GM12878 (cell line): ENCODE measurements around the gene NDUFA12. TPM values are rescaled to one million over a fixed set of nuclear protein-coding genes. Genes with fewer than 3 reads are reported as not detected.

ENCODE experiments used
- ATAC-seq: fragments of 200-7000 bp; cut with Tn5 transposase; 3 replicates; pipeline ENCODE4 v1.9.1; 2020; ENCODE audit warnings: mild to moderate bottlenecking, moderate library complexity
- BruUV-seq: library from RNA; stranded (reverse); fragments of 400-500 nt; replicated peaks from 2 replicates; lab custom pipeline; 2021; lab: Mats Ljungman, UMichigan
- CTCF ChIA-PET: fragments of 300-600 bp; sonication (Branson Sonifier 250); formaldehyde crosslinking; extraction: SDS; loops from one replicate; lab custom pipeline; 2021; ENCODE audit warnings: inconsistent platforms; lab: Yijun Ruan, JAX
- POLR2A ChIA-PET: fragments of 350-600 bp; formaldehyde crosslinking; extraction: SDS; loops from one replicate; lab custom pipeline; 2021; ENCODE audit warnings: inconsistent platforms; lab: Charles Lee
- RAD21 ChIA-PET: fragments of 300-600 bp; sonication (Branson Sonifier 250); formaldehyde crosslinking; loops from one replicate; lab custom pipeline; 2023; ENCODE audit warnings: antibody characterized with exemption; ENCODE audit not compliant: unreplicated experiment; lab: Charles Lee
- SMC1A ChIA-PET: fragments of 300-600 bp; sonication (Branson Sonifier 250); formaldehyde crosslinking; loops from one replicate; lab custom pipeline; 2023; ENCODE audit not compliant: unreplicated experiment, uncharacterized antibody; lab: Charles Lee
- DNase-seq: peaks from one replicate; pipeline ENCODE4 v3.0.0-alpha.2; 2011; ENCODE audit warnings: low read depth, low spot score
- FAIRE-seq: peaks from 3 replicates; lab custom pipeline; 2011; peaks lifted over from hg19 to GRCh38; lab: Jason Lieb, UNC
- H2AFZ ChIP-seq: 2 replicates; pipeline ENCODE4 v1.6.0; 2011; ENCODE audit warnings: low read depth, low read length, control low read depth; ENCODE audit not compliant: control insufficient read depth
- H3K27ac ChIP-seq: 2 replicates; pipeline ENCODE4 v1.5.1; 2011; ENCODE audit warnings: control low read depth; ENCODE audit not compliant: control insufficient read depth, insufficient read depth
- H3K27me3 ChIP-seq, 2 experiments: replicated peaks in 1 of 2; 2 replicates each; pipeline versions ENCODE4 v1.6.0 to v1.6.1; 2011; ENCODE audit warnings: low read length in 1 of 2; ENCODE audit not compliant: control insufficient read depth in 2 of 2, insufficient read depth in 2 of 2
- H3K36me3 ChIP-seq, 2 experiments: 2 replicates each; pipeline ENCODE4 v1.5.1; 2011; ENCODE audit warnings: low read length in 1 of 2; ENCODE audit not compliant: control insufficient read depth in 2 of 2, insufficient read depth in 2 of 2
- H3K4me1 ChIP-seq: 2 replicates; pipeline ENCODE4 v1.6.1; 2011; ENCODE audit warnings: mild to moderate bottlenecking, low read length, moderate library complexity, mixed read lengths; ENCODE audit not compliant: control insufficient read depth, insufficient read depth
- H3K4me2 ChIP-seq: 2 replicates; pipeline ENCODE4 v1.6.0; 2011; ENCODE audit warnings: control low read depth; ENCODE audit not compliant: control insufficient read depth, insufficient read depth
- H3K4me3 ChIP-seq: fragments of 200-600 bp; sonication (generic); 2 replicates; pipeline ENCODE4 v1.5.1; 2016
- H3K79me2 ChIP-seq: 2 replicates; pipeline ENCODE4 v1.6.0; 2011; ENCODE audit warnings: low read length; ENCODE audit not compliant: control insufficient read depth, insufficient read depth
- H3K9ac ChIP-seq: 2 replicates; pipeline ENCODE4 v1.8.0; 2011; ENCODE audit warnings: low read length, control low read depth, mixed read lengths; ENCODE audit not compliant: control insufficient read depth, insufficient read depth
- H3K9me3 ChIP-seq: replicated peaks from 3 replicates; pipeline ENCODE4 v1.5.1; 2011; ENCODE audit warnings: mild to moderate bottlenecking, low read length; ENCODE audit not compliant: control insufficient read depth, insufficient read depth
- H4K20me1 ChIP-seq: 2 replicates; pipeline ENCODE4 v1.6.0; 2011; ENCODE audit not compliant: control insufficient read depth, insufficient read depth
- EGR1 ChIP-seq, 2 experiments: IDR thresholded peaks; 1 replicate in 1 of 2; 2 replicates in 1 of 2; pipeline ENCODE4 v1.6.1; 2011 to 2012; ENCODE audit warnings: low read depth in 2 of 2, low read length in 2 of 2, borderline replicate concordance in 1 of 2, mild to moderate bottlenecking in 1 of 2, moderate library complexity in 1 of 2
- HCFC1 ChIP-seq: fragments of 150-350 bp; IDR thresholded peaks from 2 replicates; pipeline ENCODE4 v1.6.1; 2014; ENCODE audit warnings: low read length
- NR2C2 ChIP-seq: IDR thresholded peaks from 2 replicates; pipeline ENCODE4 v1.6.1; 2011; ENCODE audit warnings: borderline replicate concordance, low read depth; ENCODE audit not compliant: control insufficient read depth, insufficient read length
- STAT1 ChIP-seq: fragments of 450-650 bp; conservative IDR thresholded peaks from 2 replicates; pipeline ENCODE4 v1.6.1; 2014; ENCODE audit warnings: antibody characterized with exemption, mild to moderate bottlenecking
- ZNF217 ChIP-seq: fragments of 450-650 bp; IDR thresholded peaks from 2 replicates; pipeline ENCODE4 v1.6.1; 2017; ENCODE audit warnings: antibody characterized with exemption, mild to moderate bottlenecking
- ZNF622 ChIP-seq: fragments of 450-650 bp; IDR thresholded peaks from 2 replicates; pipeline ENCODE4 v1.6.1; 2017; ENCODE audit warnings: mild to moderate bottlenecking, inconsistent platforms
- WGBS: methylation state at CpG from one replicate; pipeline ENCODE4 v1.1.6; 2016; ENCODE audit warnings: low lambda C conversion rate; ENCODE audit not compliant: insufficient replicate concordance, insufficient coverage; ENCODE audit errors: missing lambda C conversion rate; 5-methylcytosine and 5-hydroxymethylcytosine counted together
- in situ Hi-C: fragments of 300-500 bp; cut with MboI; formaldehyde crosslinking; loops from 9 replicates; pipeline ENCODE4 v1.14.3; 2018; ENCODE audit warnings: mixed read lengths
- intact Hi-C: fragments of 100-400 bp; cut with micrococcal nuclease; formaldehyde crosslinking; loops from one replicate; pipeline ENCODE4 v1.14.2; 2022; ENCODE audit not compliant: unreplicated experiment
- polyA plus RNA-seq, 11 experiments: library from polyadenylated mRNA; depleted of rRNA in 4 of 11; unstranded in 6 of 11; stranded (reverse) in 5 of 11; fragments of >200 nt; fragmentation: Nextera tagmentation in 4 of 11; fragmentation: Illumina TruSeq in 1 of 11; extraction: Ambion mirVana in 4 of 11; extraction: Trizol in 1 of 11; gene quantifications; 1 replicate in 1 of 11; 2 replicates in 10 of 11; pipeline versions ENCODE4 v1.2.1 to v1.2.3, GENCODE V29; 2011 to 2016; ENCODE audit warnings: inconsistent platforms in 2 of 11, missing spikeins in 2 of 11, low read depth in 1 of 11
- total RNA-seq, 4 experiments: library from RNA; depleted of rRNA in 3 of 4; stranded (reverse); fragments of >200 nt in 3 of 4; fragmentation: Illumina TruSeq in 1 of 4; extraction: Trizol in 1 of 4; gene quantifications; 2 replicates each; pipeline versions ENCODE4 v1.2.1 to v1.2.3, GENCODE V29; 2013 to 2021
- TF ChIP-seq, protein P1 (sequence below): fragments of 450-650 bp; conservative IDR thresholded peaks from 2 replicates; pipeline ENCODE4 v1.6.1; 2017; ENCODE audit warnings: mild to moderate bottlenecking, moderate library complexity

Gene NDUFA12
- total and polyA plus RNA-seq, 10 of the 15 experiments (the other 5 are each of a cell fraction or from before 2014, with no cell fraction given) = 141 to 1,021 (median 295) TPM

- Histone ChIP-seq H3K27ac (no peak overlapping the region), H3K27me3 (no peaks in the 10 kb centered on the region), H3K4me3 (no peak overlapping the region), H3K79me2 (no peaks in the 10 kb centered on the region), H4K20me1 (no peaks in the 10 kb centered on the region), H3K9ac (no peak overlapping the region), H3K4me1 (no peaks in the 10 kb centered on the region), H2AFZ (no peak overlapping the region), H3K4me2 (no peak overlapping the region), H3K36me3 (peaks cover 0 to 3% of the 10 kb centered on the region in 2 experiments; a peak in 1 of 4 replicates), H3K9me3 (no peaks in the 10 kb centered on the region)
- FAIRE-seq (no peak), DNase-seq (no peak), ATAC-seq (no peak)
- 98% methylated on average over 2 of the region's 2 CpGs for WGBS
- POLR2A ChIA-PET = no interaction called here
- TF ChIP-seq ZNF622 = no peak
- TF ChIP-seq HCFC1 = no peak
- no peak for TF ChIP-seq STAT1
- no peak for TF ChIP-seq ZNF217
- TF ChIP-seq, protein P1, sequence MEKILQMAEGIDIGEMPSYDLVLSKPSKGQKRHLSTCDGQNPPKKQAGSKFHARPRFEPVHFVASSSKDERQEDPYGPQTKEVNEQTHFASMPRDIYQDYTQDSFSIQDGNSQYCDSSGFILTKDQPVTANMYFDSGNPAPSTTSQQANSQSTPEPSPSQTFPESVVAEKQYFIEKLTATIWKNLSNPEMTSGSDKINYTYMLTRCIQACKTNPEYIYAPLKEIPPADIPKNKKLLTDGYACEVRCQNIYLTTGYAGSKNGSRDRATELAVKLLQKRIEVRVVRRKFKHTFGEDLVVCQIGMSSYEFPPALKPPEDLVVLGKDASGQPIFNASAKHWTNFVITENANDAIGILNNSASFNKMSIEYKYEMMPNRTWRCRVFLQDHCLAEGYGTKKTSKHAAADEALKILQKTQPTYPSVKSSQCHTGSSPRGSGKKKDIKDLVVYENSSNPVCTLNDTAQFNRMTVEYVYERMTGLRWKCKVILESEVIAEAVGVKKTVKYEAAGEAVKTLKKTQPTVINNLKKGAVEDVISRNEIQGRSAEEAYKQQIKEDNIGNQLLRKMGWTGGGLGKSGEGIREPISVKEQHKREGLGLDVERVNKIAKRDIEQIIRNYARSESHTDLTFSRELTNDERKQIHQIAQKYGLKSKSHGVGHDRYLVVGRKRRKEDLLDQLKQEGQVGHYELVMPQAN = no peak
- TF ChIP-seq NR2C2 = no peak
- no peak for TF ChIP-seq EGR1 (IDR thresholded peaks at IDR 0.05; ENCODE audit: borderline replicate concordance in 1 of 2, low read depth in 2 of 2, low read length in 2 of 2)
- no TSS peak for BruUV-seq
- SMC1A ChIA-PET = no interaction called here
- RAD21 ChIA-PET = no interaction called here
- CTCF ChIA-PET = no interaction called here
- in situ Hi-C loops (no loop called here), intact Hi-C loops (no loop called here)
Measured at GRCh38 chr12:95037906-95038305, 34.4 kb upstream of the NDUFA12 start.
